ENCODE results near the gene C9orf153. TPM values are rescaled to one million over a fixed set of nuclear protein-coding genes. Genes with fewer than 3 reads are reported as not detected.

The C9orf153 gene
- total and polyA plus RNA-seq, 2 of the 8 experiments (the other 6 are each of a cell fraction or from before 2014, with no cell fraction given), result not detected

GRCh38 chr9:86303316-86303975, 44.0 kb upstream of the C9orf153 start:
- no peak overlapping the region for H3K56ac ChIP-seq (replicated peaks; ENCODE audit: insufficient read length, low read depth, low read length)
- no peak overlapping the region for H2AFZ ChIP-seq (ENCODE audit: low read length)
- ChIA-PET POLR2A (ENCODE audit: partially characterized antibody) (interaction anchor here (1.0 to 1.9 kb wide), 2 partner anchors 21 to 27 kb away, joined by 3 to 5 read pairs; partner anchors contain the start of gene ISCA1), CTCF (ENCODE audit: partially characterized antibody) (no interaction called here)
- DNase-seq (ENCODE audit: low read depth in 1 of 2, low spot score in 2 of 2) (no peak), FAIRE-seq (peak; percentile 58)
- peak overlapping the region; percentile 6 to 8; a peak in 1 of 4 replicates for H3K4me2 ChIP-seq (ENCODE audit: insufficient read depth in 1 of 2, low read depth in 2 of 2, low read length in 2 of 2)
- H3K23me2 ChIP-seq (ENCODE audit: low read depth, low read length), result no peaks in the 10 kb centered on the region
- no peak overlapping the region for H3K14ac ChIP-seq (ENCODE audit: insufficient read length)
- no peak overlapping the region for H2BK5ac ChIP-seq (ENCODE audit: low read depth, low read length)
- no peak overlapping the region for H2BK15ac ChIP-seq (ENCODE audit: low read length)
- H3K23ac ChIP-seq (ENCODE audit: insufficient read length), result no peak overlapping the region
- no peak overlapping the region for H2BK20ac ChIP-seq (ENCODE audit: low read length)
- H4K5ac ChIP-seq (ENCODE audit: insufficient read length, low read depth, low read length), result peak overlapping the region; percentile 61
- peak overlapping the region in 1 of 4 experiments; percentile 34; a peak in 1 of 7 replicates for H3K9ac ChIP-seq (replicated peaks in 1 of 4; ENCODE audit: extremely low read depth in 1 of 4, low read depth in 3 of 4, low read length in 3 of 4)
- no peak overlapping the region for H2BK120ac ChIP-seq (replicated peaks; ENCODE audit: low read depth, low read length)
- H2BK12ac ChIP-seq (ENCODE audit: low read depth, low read length), result no peak overlapping the region
- H3K18ac ChIP-seq (ENCODE audit: extremely low read depth, low read length), result no peak overlapping the region
- no peaks in the 10 kb centered on the region for H3K27me3 ChIP-seq (replicated peaks in 1 of 4; ENCODE audit: control insufficient read depth in 3 of 4, extremely low read depth in 1 of 4, insufficient read depth in 3 of 4, low read length in 3 of 4)
- no peak overlapping the region for H4K8ac ChIP-seq (ENCODE audit: extremely low read depth, insufficient read depth, low read length)
- H4K20me1 ChIP-seq (replicated peaks in 1 of 2; ENCODE audit: control insufficient read depth in 1 of 2, insufficient read depth in 2 of 2, low read length in 2 of 2), result no peaks in the 10 kb centered on the region
- H3K27ac ChIP-seq (ENCODE audit: low read depth, low read length), result peak overlapping the region; percentile 21
- H3K36me3 ChIP-seq (ENCODE audit: control insufficient read depth in 2 of 4, insufficient read depth in 4 of 4, low read length in 3 of 4), result peaks cover 7 to 63% (median 29%) of the 10 kb centered on the region in 4 experiments; a peak in 7 of 8 replicates
- no peaks in the 10 kb centered on the region for H3K9me3 ChIP-seq (ENCODE audit: insufficient read depth in 2 of 2, low read depth in 1 of 2, low read length in 1 of 2)
- no peak overlapping the region for H3K4ac ChIP-seq (replicated peaks; ENCODE audit: insufficient read length, low read depth, low read length)
- H2AK5ac ChIP-seq (ENCODE audit: low read depth, low read length), result no peak overlapping the region
- H3K4me1 ChIP-seq (replicated peaks in 1 of 4; ENCODE audit: control insufficient read depth in 3 of 4, insufficient read depth in 4 of 4, low read length in 3 of 4), result peaks cover 0 to 12% (median 8%) of the 10 kb centered on the region in 4 experiments; a peak in 3 of 7 replicates
- TF ChIP-seq JUND (IDR thresholded peaks at IDR 0.05; ENCODE audit: low read length) (peak; percentile 66; the same call in 1 of the 2 replicates), MAFK (IDR thresholded peaks at IDR 0.05; ENCODE audit: low read depth, low read length) (peak; percentile 82), CHD1 (IDR thresholded peaks at IDR 0.05; ENCODE audit: low read depth, low read length) (no peak), ZNF274 (IDR thresholded peaks at IDR 0.05; ENCODE audit: borderline replicate concordance, extremely low read depth, low read length) (no peak), CTBP2 (IDR thresholded peaks at IDR 0.05; ENCODE audit: borderline replicate concordance, insufficient read depth, insufficient read length, low read length) (no peak), BACH1 (IDR thresholded peaks at IDR 0.05; ENCODE audit: low read length) (peak; percentile 82), YY1 (IDR thresholded peaks at IDR 0.05; ENCODE audit: low read depth, low read length) (no peak), SIX5 (IDR thresholded peaks at IDR 0.05; ENCODE audit: low read depth, low read length) (no peak), TAF1 (IDR thresholded peaks at IDR 0.05; ENCODE audit: low read depth, low read length) (no peak)
- 67% methylated on average over 4 of the region's 4 CpGs; no CpG with 5 or more reads in 1 of the 2 experiments for WGBS, 2 experiments (ENCODE audit: extremely low coverage in 1 of 2, insufficient coverage in 1 of 2, insufficient read length in 1 of 2, insufficient replicate concordance in 2 of 2, low coverage in 1 of 2, low lambda C conversion rate in 2 of 2, missing lambda C conversion rate in 1 of 2)
- no peaks in the 10 kb centered on the region for H3K79me2 ChIP-seq (ENCODE audit: control insufficient read depth in 1 of 2, insufficient read depth in 2 of 2, low read length in 2 of 2)
- no peaks in the 10 kb centered on the region for H3K79me1 ChIP-seq (ENCODE audit: low read depth, low read length)
- H3K4me3 ChIP-seq (ENCODE audit: extremely low read depth in 1 of 4, insufficient read depth in 2 of 4, low read depth in 3 of 4, low read length in 4 of 4), result no peak overlapping the region; a peak in 1 of 8 replicates
- no peak overlapping the region for H4K91ac ChIP-seq (replicated peaks; ENCODE audit: insufficient read length, low read length)

All from H1 (cell line).